ENCODE results near the gene GSG1. TPM values are rescaled to one million over a fixed set of nuclear protein-coding genes. Genes with fewer than 3 reads are reported as not detected.
"Not testable (repeated sequence)": the region's sequence is repeated elsewhere in the genome, so short reads cannot be mapped to it uniquely, and the experiment has no call there.

Gene GSG1
- total RNA-seq, 1 experiment from 2014 or later: 0.49 TPM

DNA sequence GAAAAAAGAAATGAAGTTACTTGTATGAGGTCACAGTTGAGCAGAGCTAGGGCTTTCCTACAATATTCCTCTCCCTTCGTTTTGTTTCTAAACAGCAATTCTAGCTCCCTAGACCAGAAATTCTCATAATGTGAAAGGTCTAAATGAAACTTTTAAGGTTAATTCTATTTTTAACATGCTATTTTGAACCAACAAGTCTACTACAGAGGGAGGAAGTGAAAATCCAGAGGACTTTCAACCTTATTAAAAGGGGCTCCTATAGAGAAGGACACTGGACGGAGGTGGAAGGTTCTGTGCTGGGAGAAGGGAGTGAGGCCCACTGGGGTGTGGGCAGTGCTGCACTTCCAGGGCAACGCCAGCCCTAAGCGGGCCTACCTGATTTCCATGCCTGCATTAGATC is 13.4 kb downstream of the GSG1 start:
- Histone ChIP-seq H3K27ac (no peak overlapping the region), H3K9me3 (replicated peaks) (no peaks in the 10 kb centered on the region), H3K36me3 (no peaks in the 10 kb centered on the region), H3K4me1 (peaks cover 33% of the 10 kb centered on the region), H3K27me3 (no peaks in the 10 kb centered on the region), H3K4me3 (no peak overlapping the region)
- DNase-seq: no peak

- H3K4me1 ChIP-seq: peaks cover 17% of the 10 kb centered on the region
- no peak for DNase-seq
- no peak overlapping the region for H3K27ac ChIP-seq
- no peaks in the 10 kb centered on the region for H3K27me3 ChIP-seq
- H3K9me3 ChIP-seq (replicated peaks): no peaks in the 10 kb centered on the region
- 0 out of 2 replicates have a peak, but pooled peaks cover 4% of the 10 kb centered on the region for H3K36me3 ChIP-seq
- H3K4me3 ChIP-seq: no peak overlapping the region
Observed at GRCh38 chr12:13088496-13088895, 15.0 kb downstream of the GSG1 start.

DNA sequence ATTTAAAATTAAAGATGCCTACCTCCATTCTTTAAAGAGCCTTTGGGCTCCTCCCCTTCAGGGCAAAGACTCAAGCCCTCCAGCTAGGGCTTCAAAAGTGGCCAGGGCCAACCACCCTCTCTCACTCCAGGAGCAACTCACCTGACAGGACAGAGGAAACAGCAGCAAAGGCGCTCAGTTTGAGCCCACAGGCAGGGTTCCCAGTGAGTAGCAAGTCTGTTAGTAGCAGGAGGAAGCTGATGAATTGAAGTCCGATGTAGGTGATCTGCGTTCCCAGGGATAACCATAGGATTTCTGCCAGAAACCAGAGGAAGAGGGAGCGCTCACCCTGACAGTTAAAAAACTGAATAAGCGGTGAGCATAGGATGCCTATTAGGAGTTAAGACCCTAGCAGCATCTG is 15.7 kb downstream of the GSG1 start:
- H3K27me3 ChIP-seq: no peaks in the 10 kb centered on the region
- H3K9me3 ChIP-seq (replicated peaks): no peaks in the 10 kb centered on the region
- H3K36me3 ChIP-seq: 0 out of 2 replicates have a peak, but pooled peaks cover 4% of the 10 kb centered on the region
- no peak overlapping the region for H3K27ac ChIP-seq
- peaks cover 13% of the 10 kb centered on the region for H3K4me1 ChIP-seq
- H3K4me3 ChIP-seq: no peak overlapping the region
- no peak for DNase-seq

DNA sequence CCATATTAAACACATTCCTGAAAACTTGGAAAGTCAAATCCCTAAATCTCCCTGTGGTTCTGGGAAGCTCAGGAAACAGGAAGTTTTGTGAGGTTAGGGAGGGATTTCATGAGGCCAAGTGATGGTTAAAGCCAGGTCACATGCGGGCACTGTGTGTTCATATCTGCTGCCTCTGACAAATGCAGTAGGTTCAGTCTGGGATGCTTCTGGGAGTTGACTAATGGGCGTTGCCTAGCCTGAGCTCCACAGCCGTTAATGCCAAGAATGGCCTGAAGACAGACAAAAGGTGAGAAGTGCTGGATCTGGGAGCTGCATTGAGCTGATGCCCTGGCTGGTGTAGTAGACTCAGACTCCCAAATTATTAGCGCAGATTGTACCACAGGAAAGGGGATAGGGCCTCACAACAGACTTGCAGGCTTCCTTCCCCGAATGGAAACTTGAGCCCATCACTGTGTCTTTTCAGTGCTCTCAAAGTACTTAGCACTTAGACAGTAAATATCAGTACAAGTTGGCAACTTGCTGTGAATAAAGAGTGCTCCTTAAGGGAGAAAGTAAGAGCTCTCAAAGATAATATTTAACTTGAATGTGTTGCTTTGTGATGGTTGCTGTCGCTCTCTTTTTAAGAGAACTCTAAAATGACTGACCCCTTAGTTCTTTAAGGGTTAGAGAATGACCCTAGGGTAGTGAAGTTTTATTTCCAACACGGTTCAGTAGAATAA is 17.3 kb downstream of the GSG1 start:
- Histone ChIP-seq H3K9me3 (replicated peaks) (no peaks in the 10 kb centered on the region), H3K27me3 (no peaks in the 10 kb centered on the region), H3K27ac (no peak overlapping the region), H3K36me3 (0 out of 2 replicates have a peak, but pooled peaks cover 4% of the 10 kb centered on the region), H3K4me1 (peaks cover 13% of the 10 kb centered on the region), H3K4me3 (no peak overlapping the region)
- DNase-seq: peak in 1 of 2 experiments; percentile 49

- H3K36me3 ChIP-seq: 0 out of 2 replicates have a peak, but pooled peaks cover 4% of the 10 kb centered on the region
- no peak overlapping the region for H3K27ac ChIP-seq
Observed at GRCh38 chr12:13084898-13085640, 18.4 kb downstream of the GSG1 start.

DNA sequence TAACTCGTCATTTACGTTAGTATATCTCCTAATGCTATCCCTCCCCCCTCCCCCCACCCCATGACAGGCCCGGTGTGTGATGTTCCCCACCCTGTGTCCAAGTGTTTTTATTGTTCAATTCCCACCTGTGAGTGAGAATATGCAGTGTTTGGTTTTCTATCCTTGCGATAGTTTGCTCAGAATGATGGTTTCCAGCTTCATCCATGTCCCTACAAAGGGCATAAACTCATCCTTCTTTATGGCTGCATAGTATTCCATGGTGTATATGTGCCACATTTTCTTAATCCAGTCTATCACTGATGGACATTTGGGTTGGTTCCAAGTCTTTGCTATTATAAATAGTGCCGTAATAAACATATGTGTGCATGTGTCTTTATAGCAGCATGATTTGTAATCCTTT is 19.8 kb downstream of the GSG1 start:
- H3K9me3 ChIP-seq (replicated peaks); H3K27ac ChIP-seq; DNase-seq; H3K36me3 ChIP-seq; H3K27me3 ChIP-seq; H3K4me3 ChIP-seq: not testable (repeated sequence)
- H3K4me1 ChIP-seq: peaks cover 13% of the 10 kb centered on the region

More at GRCh38 chr12:13084898-13085640, 18.4 kb downstream of the GSG1 start:
- Histone ChIP-seq H3K9me3 (replicated peaks) (no peaks in the 10 kb centered on the region), H3K4me3 (no peak overlapping the region), H3K4me1 (peaks cover 13% of the 10 kb centered on the region), H3K27me3 (no peaks in the 10 kb centered on the region)
- DNase-seq: no peak

GRCh38 chr12:13082861-13083260 is 20.6 kb downstream of the GSG1 start:
- Histone ChIP-seq H3K4me1 (peaks cover 13% of the 10 kb centered on the region), H3K27ac (no peak overlapping the region), H3K9me3 (replicated peaks) (no peaks in the 10 kb centered on the region), H3K36me3 (0 out of 2 replicates have a peak, but pooled peaks cover 4% of the 10 kb centered on the region), H3K27me3 (no peaks in the 10 kb centered on the region), H3K4me3 (no peak overlapping the region)
- DNase-seq: no peak

DNA sequence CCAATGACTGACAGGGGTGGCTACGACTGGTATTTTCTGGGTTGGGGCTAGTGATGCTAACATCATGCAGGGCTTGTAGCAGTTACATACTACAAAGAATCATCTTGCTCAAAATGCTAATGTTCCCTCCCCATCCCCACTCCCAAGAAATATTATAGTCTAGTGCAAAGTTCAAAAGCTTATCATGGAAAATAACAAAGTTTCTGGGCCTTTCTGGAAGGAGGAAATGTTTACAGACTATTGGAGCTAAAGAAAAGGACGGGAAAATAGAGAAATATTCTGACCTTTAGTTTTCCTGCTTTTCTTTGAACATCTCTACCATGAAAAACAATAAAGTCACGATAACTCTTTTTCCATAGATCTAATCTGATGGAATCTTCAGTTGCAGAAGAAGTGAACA is 23.2 kb downstream of the GSG1 start:
- DNase-seq: no peak
- 0 out of 2 replicates have a peak, but pooled peaks cover under 1% of the 10 kb centered on the region for H3K4me1 ChIP-seq
- no peaks in the 10 kb centered on the region for H3K27me3 ChIP-seq
- H3K4me3 ChIP-seq: no peak overlapping the region
- H3K36me3 ChIP-seq: peaks cover 7% of the 10 kb centered on the region; the same call in 1 of the 2 replicates
- no peak overlapping the region for H3K27ac ChIP-seq
- H3K9me3 ChIP-seq (replicated peaks): no peaks in the 10 kb centered on the region

DNA sequence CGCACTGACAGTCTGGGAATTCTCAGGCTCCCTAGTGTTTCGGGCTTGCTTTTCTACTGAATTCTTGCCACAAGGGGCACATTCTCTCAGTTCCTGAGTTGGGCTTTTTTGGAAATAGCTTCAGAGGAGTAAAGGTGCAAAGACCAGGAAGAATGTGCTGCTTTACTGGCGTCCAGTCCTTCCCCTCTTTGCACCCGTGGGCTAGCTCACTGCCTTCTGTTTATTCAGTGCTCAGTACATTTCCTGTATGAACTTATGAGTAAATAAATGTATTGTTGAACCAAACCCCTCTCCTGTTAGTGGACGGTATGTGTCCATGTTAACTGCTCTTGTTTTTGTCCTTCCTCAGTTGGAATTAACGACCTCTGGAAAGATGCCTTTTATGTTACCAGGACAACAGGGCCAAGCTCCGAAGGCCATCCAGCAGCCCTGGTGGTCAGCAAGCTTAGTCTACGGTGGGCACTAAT is 24.0 kb downstream of the GSG1 start:
- Histone ChIP-seq H3K4me3 (no peak overlapping the region), H3K27me3 (no peaks in the 10 kb centered on the region), H3K27ac (no peak overlapping the region), H3K36me3 (peaks cover 6% of the 10 kb centered on the region; the same call in 1 of the 2 replicates), H3K9me3 (replicated peaks) (no peaks in the 10 kb centered on the region), H3K4me1 (no peaks in the 10 kb centered on the region)
- no peak for DNase-seq

- no peak for DNase-seq
- H3K27me3 ChIP-seq: no peaks in the 10 kb centered on the region
- H3K27ac ChIP-seq: no peak overlapping the region
- no peaks in the 10 kb centered on the region for H3K4me1 ChIP-seq
- H3K36me3 ChIP-seq: peaks cover 3% of the 10 kb centered on the region; the same call in 1 of the 2 replicates
- no peak overlapping the region for H3K4me3 ChIP-seq
- H3K9me3 ChIP-seq (replicated peaks): no peaks in the 10 kb centered on the region
Observed at GRCh38 chr12:13075786-13076570, 27.5 kb downstream of the GSG1 start.

DNA sequence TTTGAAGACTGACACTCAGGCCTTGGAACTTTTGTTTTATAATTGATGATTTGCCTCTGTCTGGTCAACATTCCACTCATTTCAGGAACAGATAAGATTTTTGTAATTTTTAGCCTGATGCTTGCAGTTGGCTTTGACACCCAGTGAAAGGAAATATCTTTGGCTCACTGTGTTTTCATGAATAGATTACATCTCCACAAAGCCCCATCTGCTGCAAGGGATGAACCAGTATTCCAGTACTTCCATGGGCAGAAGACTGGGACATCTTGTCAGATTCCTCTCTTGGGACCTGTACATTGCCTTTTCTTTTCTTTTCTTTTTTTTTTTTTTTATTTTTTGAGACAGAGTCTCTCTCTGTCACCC is 28.4 kb downstream of the GSG1 start:
- Histone ChIP-seq H3K9me3 (replicated peaks) (no peaks in the 10 kb centered on the region), H3K4me3 (no peak overlapping the region), H3K27me3 (no peaks in the 10 kb centered on the region), H3K27ac (no peak overlapping the region), H3K4me1 (no peaks in the 10 kb centered on the region), H3K36me3 (peaks cover 3% of the 10 kb centered on the region; the same call in 1 of the 2 replicates)
- DNase-seq: no peak

- no peak for DNase-seq
- H3K4me3 ChIP-seq: no peak overlapping the region
- no peaks in the 10 kb centered on the region for H3K27me3 ChIP-seq
- no peaks in the 10 kb centered on the region for H3K4me1 ChIP-seq
- H3K36me3 ChIP-seq: peaks cover 3% of the 10 kb centered on the region; the same call in 1 of the 2 replicates
- H3K27ac ChIP-seq: no peak overlapping the region
- no peaks in the 10 kb centered on the region for H3K9me3 ChIP-seq (replicated peaks)
Observed at GRCh38 chr12:13074396-13075117, 28.9 kb downstream of the GSG1 start.

DNA sequence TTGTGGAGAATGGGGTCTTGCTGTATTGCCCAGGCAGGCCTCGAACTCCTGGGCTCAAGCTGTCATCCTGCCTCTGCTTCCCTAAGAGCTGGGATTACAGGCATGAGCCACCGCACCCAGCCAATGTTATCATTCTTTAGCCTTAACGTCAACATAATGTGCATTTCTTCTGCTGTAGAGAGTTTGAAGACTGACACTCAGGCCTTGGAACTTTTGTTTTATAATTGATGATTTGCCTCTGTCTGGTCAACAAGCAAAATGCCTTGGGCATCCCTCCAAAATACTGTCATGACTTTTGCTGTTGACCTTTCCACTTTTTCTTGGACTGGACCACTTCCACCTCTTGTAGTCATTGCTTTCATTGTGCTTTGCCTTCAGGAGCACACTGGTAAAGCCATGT is 30.3 kb downstream of the GSG1 start:
- no peak for DNase-seq
- Histone ChIP-seq H3K4me3 (no peak overlapping the region), H3K4me1 (no peaks in the 10 kb centered on the region), H3K27me3 (no peaks in the 10 kb centered on the region), H3K9me3 (replicated peaks) (no peaks in the 10 kb centered on the region), H3K36me3 (peaks cover 6% of the 10 kb centered on the region; the same call in 1 of the 2 replicates), H3K27ac (no peak overlapping the region)
